ENCODE measurements around the gene NRGN. TPM values are rescaled to one million over a fixed set of nuclear protein-coding genes. Genes with fewer than 3 reads are reported as not detected.

The NRGN gene
- total and polyA plus RNA-seq, 2 of the 8 experiments (the other 6 are each of a cell fraction or from before 2014, with no cell fraction given), result 0.60 to 1.0 TPM

DNA sequence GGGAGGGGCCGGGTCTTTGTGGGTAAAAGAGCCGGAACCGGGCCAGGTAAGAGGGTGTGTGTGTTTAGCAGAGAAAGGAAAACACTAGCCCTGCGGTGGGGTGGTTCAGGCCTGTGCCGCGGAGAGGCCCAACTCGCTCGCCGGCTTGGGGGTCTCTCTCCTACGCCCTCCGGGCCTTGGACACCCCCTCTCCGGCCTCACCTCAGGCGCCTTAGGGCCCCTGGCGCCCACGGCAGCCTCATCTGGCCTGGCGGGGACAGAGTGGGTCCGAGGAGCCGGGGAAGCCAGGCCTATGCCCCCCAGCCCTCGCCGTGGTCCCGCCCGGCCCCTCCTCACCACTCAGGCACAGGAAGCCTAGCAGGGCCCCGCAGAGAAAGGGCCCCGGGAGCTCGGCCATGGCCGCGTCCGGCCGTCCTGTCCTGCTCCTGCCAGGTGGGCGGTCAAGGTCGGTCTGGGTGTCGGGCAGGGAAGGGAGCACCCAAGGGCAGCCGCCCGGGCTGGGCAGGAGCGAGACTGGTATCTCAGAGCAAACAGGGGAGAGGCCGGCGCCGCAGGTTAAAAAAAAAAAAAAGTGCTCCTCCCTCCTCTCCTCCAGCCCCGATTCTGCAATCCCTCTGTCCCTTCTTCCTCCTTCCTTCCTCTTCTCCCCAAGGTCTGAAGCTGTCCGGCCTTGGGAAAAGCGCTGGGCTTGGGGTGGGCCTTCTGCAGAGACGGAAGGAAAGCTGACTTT lies 12.2 kb downstream of the NRGN start, which contains the start of gene VSIG2 (continued):
- TF ChIP-seq, protein P1, sequence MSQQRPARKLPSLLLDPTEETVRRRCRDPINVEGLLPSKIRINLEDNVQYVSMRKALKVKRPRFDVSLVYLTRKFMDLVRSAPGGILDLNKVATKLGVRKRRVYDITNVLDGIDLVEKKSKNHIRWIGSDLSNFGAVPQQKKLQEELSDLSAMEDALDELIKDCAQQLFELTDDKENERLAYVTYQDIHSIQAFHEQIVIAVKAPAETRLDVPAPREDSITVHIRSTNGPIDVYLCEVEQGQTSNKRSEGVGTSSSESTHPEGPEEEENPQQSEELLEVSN (IDR thresholded peaks at IDR 0.05), result no peak
- TF ChIP-seq CREB1 (IDR thresholded peaks at IDR 0.05) (no peak), RXRA (IDR thresholded peaks at IDR 0.05; ENCODE audit: insufficient read depth, low read depth, low read length) (no peak), RBBP5 (IDR thresholded peaks at IDR 0.05; ENCODE audit: borderline replicate concordance, low read depth, low read length) (no peak)
